ENCODE data around the gene PRDM8.

DNA sequence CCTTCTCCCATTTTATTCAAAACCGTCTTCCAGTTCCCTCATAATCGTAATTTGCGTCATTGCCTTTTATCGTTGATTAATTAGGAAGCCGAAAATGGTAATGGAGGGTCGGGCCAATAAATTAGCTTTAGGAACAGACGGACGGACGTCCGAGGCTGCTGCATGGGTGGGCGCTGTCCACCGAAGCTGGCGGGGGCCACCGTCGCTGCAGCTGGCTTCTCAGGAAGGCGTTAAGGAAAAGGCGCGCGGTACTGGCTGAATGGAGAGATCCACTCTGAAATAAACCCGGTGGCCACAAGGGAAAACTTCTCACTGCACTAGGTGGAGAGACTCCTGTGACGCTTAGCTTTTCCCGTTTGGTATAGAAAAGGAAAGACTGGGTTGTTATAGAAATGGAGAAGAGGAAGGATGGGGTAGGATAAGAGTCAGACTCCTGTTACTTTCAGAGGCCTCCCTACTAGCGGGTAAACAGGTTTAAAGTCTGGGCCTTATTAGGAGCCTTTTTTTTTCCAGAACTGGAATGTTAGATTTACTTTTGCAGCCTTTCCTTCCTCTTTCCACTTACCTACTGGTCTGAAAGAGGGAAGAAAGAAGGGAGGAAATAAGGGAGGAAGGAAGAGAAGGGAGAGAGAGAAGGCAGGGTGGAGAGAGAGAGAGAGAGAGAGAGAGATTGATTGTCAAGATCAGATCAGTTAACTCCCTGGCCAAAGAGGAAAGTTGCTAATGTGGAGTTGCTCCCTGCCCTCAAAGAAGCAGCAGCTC is 11.3 kb upstream of the PRDM8 start:
- TF ChIP-seq, protein P1, sequence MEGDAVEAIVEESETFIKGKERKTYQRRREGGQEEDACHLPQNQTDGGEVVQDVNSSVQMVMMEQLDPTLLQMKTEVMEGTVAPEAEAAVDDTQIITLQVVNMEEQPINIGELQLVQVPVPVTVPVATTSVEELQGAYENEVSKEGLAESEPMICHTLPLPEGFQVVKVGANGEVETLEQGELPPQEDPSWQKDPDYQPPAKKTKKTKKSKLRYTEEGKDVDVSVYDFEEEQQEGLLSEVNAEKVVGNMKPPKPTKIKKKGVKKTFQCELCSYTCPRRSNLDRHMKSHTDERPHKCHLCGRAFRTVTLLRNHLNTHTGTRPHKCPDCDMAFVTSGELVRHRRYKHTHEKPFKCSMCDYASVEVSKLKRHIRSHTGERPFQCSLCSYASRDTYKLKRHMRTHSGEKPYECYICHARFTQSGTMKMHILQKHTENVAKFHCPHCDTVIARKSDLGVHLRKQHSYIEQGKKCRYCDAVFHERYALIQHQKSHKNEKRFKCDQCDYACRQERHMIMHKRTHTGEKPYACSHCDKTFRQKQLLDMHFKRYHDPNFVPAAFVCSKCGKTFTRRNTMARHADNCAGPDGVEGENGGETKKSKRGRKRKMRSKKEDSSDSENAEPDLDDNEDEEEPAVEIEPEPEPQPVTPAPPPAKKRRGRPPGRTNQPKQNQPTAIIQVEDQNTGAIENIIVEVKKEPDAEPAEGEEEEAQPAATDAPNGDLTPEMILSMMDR (IDR thresholded peaks at IDR 0.05) = no peak
- TF ChIP-seq POLR2A (IDR thresholded peaks at IDR 0.05) = no peak
- no peak for TF ChIP-seq POLR2AphosphoS5 (IDR thresholded peaks at IDR 0.05; ENCODE audit: insufficient read depth in 1 of 2, low read depth in 1 of 2)
